ENCODE measurements around the gene SEZ6.

Gene SEZ6

GRCh38 chr17:28954886-28955285 lies 50.9 kb downstream of the SEZ6 start:
- DNase-seq (ENCODE audit: low read depth): no peak

GRCh38 chr17:28953444-28954118 lies 52.3 kb downstream of the SEZ6 start:
- DNase-seq (ENCODE audit: low read depth): no peak

GRCh38 chr17:28951991-28952975 lies 53.5 kb downstream of the SEZ6 start:
- peak; percentile 94 for DNase-seq (ENCODE audit: low read depth)

GRCh38 chr17:28951428-28951990 lies 54.3 kb downstream of the SEZ6 start, which contains the start of gene PHF12:
Gene PHF12 (minus strand): TSS chr17:28951518. CDS start chr17:28950960, 558 bp downstream.
- DNase-seq (ENCODE audit: low read depth): peak; percentile 99

- DNase-seq (ENCODE audit: low read depth): no peak
These were observed 54.9 kb downstream of the SEZ6 start for GRCh38 chr17:28950752-28951427.

GRCh38 chr17:28950017-28950751 lies 55.6 kb downstream of the SEZ6 start:
- no peak for DNase-seq (ENCODE audit: low read depth)

- no peak for DNase-seq (ENCODE audit: low read depth)
These were observed 56.4 kb downstream of the SEZ6 start for GRCh38 chr17:28949185-28950016.

- DNase-seq (ENCODE audit: low read depth): no peak
These were observed 57.0 kb downstream of the SEZ6 start for GRCh38 chr17:28948873-28949184.

GRCh38 chr17:28948342-28948741 lies 57.5 kb downstream of the SEZ6 start:
- no peak for DNase-seq (ENCODE audit: low read depth)

GRCh38 chr17:28947639-28948038 lies 58.2 kb downstream of the SEZ6 start:
- DNase-seq (ENCODE audit: low read depth): no peak

- peak; percentile 68 for DNase-seq (ENCODE audit: low read depth)
These were observed 59.6 kb downstream of the SEZ6 start for GRCh38 chr17:28946239-28946638.

- DNase-seq (ENCODE audit: low read depth): peak; percentile 75
These were observed 60.7 kb downstream of the SEZ6 start for GRCh38 chr17:28944862-28945741.

GRCh38 chr17:28944343-28944742 lies 61.5 kb downstream of the SEZ6 start:
- DNase-seq (ENCODE audit: low read depth): no peak

- no peak for DNase-seq (ENCODE audit: low read depth)
These were observed 62.9 kb downstream of the SEZ6 start for GRCh38 chr17:28942925-28943324.

- no peak for DNase-seq (ENCODE audit: low read depth)
These were observed 64.6 kb downstream of the SEZ6 start for GRCh38 chr17:28941251-28941650.

GRCh38 chr17:28940675-28941074 lies 65.2 kb downstream of the SEZ6 start:
- no peak for DNase-seq (ENCODE audit: low read depth)

- DNase-seq (ENCODE audit: low read depth): no peak
These were observed 65.7 kb downstream of the SEZ6 start for GRCh38 chr17:28940142-28940541.

- no peak for DNase-seq (ENCODE audit: low read depth)
These were observed 67.3 kb downstream of the SEZ6 start for GRCh38 chr17:28938552-28938951.

- no peak for DNase-seq (ENCODE audit: low read depth)
These were observed 68.6 kb downstream of the SEZ6 start for GRCh38 chr17:28937044-28937729.

Measured in HS-5 (cell line).